HCT116 (cell line): Measurements from ENCODE around the gene CDH2. TPM values are rescaled to one million over a fixed set of nuclear protein-coding genes. Genes with fewer than 3 reads are reported as not detected.

Experiments used
- ATAC-seq: fragments of 200-7000 bp; cut with Tn5 transposase; 2 replicates; pipeline ENCODE4 v1.9.1; 2020; ENCODE audit warnings: mild to moderate bottlenecking, moderate library complexity
- BruUV-seq: library from RNA; stranded (reverse); fragments of 400-500 nt; replicated peaks from 2 replicates; lab custom pipeline; 2021; lab: Mats Ljungman, UMichigan
- CTCF ChIA-PET: fragments of 300-600 bp; sonication (Branson Sonifier 250); formaldehyde crosslinking; loops from one replicate; lab custom pipeline; 2021; ENCODE audit warnings: antibody characterized with exemption; lab: Charles Lee
- POLR2A ChIA-PET: fragments of 300-600, 350-600 bp; sonication (Branson Sonifier 250); formaldehyde crosslinking; loops from one replicate; lab custom pipeline; 2021; ENCODE audit warnings: antibody characterized with exemption; lab: Charles Lee
- RAD21 ChIA-PET, 2 experiments: fragments of 300-600 bp; sonication (Branson Sonifier 250); formaldehyde crosslinking; loops; one replicate each; lab custom pipeline; 2023; ENCODE audit warnings: low total read pairs in 2 of 2; ENCODE audit not compliant: uncharacterized antibody in 2 of 2, unreplicated experiment in 2 of 2, low non-redundant PET in 1 of 2; lab: Charles Lee
- DNase-seq: peaks from one replicate; pipeline ENCODE4 v3.0.0-alpha.2; 2010; ENCODE audit warnings: low read depth, low spot score
- H2AFZ ChIP-seq: fragments of 200-600 bp; shearing (Covaris generic), sonication (generic); 2 replicates; pipeline ENCODE4 v1.6.1; 2017; ENCODE audit warnings: low read depth, mixed run types, mixed read lengths, antibody characterized with exemption, low read length; ENCODE audit not compliant: poor library complexity, severe bottlenecking
- H3K27ac ChIP-seq: 2 replicates; pipeline ENCODE4 v1.5.1; 2012; ENCODE audit warnings: low read depth, low read length
- H3K27me3 ChIP-seq: fragments of 200-600 bp; sonication (generic); 2 replicates; pipeline ENCODE4 v1.6.1; 2016; ENCODE audit warnings: mixed run types, low read length, mixed read lengths; ENCODE audit not compliant: insufficient read depth
- H3K36me3 ChIP-seq, 2 experiments: fragments of 200-500 bp in 1 of 2; fragments of 200-600 bp in 1 of 2; sonication (Bioruptor generic) in 1 of 2; sonication (generic) in 1 of 2; 2 replicates each; pipeline versions ENCODE4 v1.5.1 to v1.6.1; 2014 to 2016; ENCODE audit warnings: low read length in 2 of 2, inconsistent platforms in 1 of 2, mixed read lengths in 1 of 2, mixed run types in 1 of 2; ENCODE audit not compliant: insufficient read depth in 2 of 2, control insufficient read depth in 1 of 2
- H3K4me1 ChIP-seq, 2 experiments: fragments of 200-600 bp in 1 of 2; sonication (generic) in 1 of 2; 2 replicates each; pipeline versions ENCODE4 v1.5.1 to v1.6.1; 2012 to 2017; ENCODE audit warnings: low read length in 2 of 2, inconsistent platforms in 1 of 2, mild to moderate bottlenecking in 1 of 2, mixed read lengths in 1 of 2, mixed run types in 1 of 2, moderate library complexity in 1 of 2; ENCODE audit not compliant: insufficient read depth in 2 of 2, control insufficient read depth in 1 of 2
- H3K4me2 ChIP-seq: fragments of 200-600 bp; sonication (generic); 2 replicates; pipeline ENCODE4 v1.6.1; 2017; ENCODE audit warnings: mixed run types, low read length, mixed read lengths
- H3K4me3 ChIP-seq, 2 experiments: fragments of 200-600 bp in 1 of 2; sonication (generic) in 1 of 2; replicated peaks in 1 of 2; 2 replicates each; pipeline ENCODE4 v1.5.1; 2011 to 2016; ENCODE audit warnings: low read length in 2 of 2, control low read depth in 1 of 2, low read depth in 1 of 2, mild to moderate bottlenecking in 1 of 2, mixed read lengths in 1 of 2, mixed run types in 1 of 2
- H3K79me2 ChIP-seq: fragments of 200-600 bp; sonication (generic); 2 replicates; pipeline ENCODE4 v1.6.1; 2017; ENCODE audit warnings: mild to moderate bottlenecking, mixed run types, low read length, moderate library complexity, mixed read lengths; ENCODE audit not compliant: insufficient read depth
- H3K9ac ChIP-seq: fragments of 200-600 bp; sonication (generic); 2 replicates; pipeline ENCODE4 v1.6.1; 2016; ENCODE audit warnings: low read length, mixed read lengths
- H3K9me2 ChIP-seq: fragments of 200-600 bp; sonication (generic), shearing (Covaris generic); 2 replicates; pipeline ENCODE4 v1.6.1; 2017; ENCODE audit warnings: mixed run types, mild to moderate bottlenecking, moderate library complexity; ENCODE audit not compliant: insufficient read depth
- H3K9me3 ChIP-seq, 2 experiments: fragments of 200-500 bp in 1 of 2; fragments of 200-600 bp in 1 of 2; sonication (Bioruptor generic) in 1 of 2; sonication (generic) in 1 of 2; 2 replicates each; pipeline ENCODE4 v1.6.1; 2014 to 2017; ENCODE audit warnings: low read length in 2 of 2, mixed read lengths in 2 of 2, inconsistent platforms in 1 of 2, low read depth in 1 of 2, mild to moderate bottlenecking in 1 of 2, mixed run types in 1 of 2, moderate library complexity in 1 of 2; ENCODE audit not compliant: control insufficient read depth in 1 of 2, insufficient read depth in 1 of 2
- H4K20me1 ChIP-seq: fragments of 200-600 bp; sonication (generic), shearing (Covaris generic); 2 replicates; pipeline ENCODE4 v1.6.1; 2017; ENCODE audit warnings: mixed run types, mild to moderate bottlenecking, moderate library complexity; ENCODE audit not compliant: insufficient read depth
- ATF3 ChIP-seq: IDR thresholded peaks from 2 replicates; pipeline ENCODE4 v1.6.1; 2012
- CBX3 ChIP-seq: IDR thresholded peaks from 2 replicates; pipeline ENCODE4 v1.6.1; 2012; ENCODE audit warnings: low read depth
- CTCF ChIP-seq, 3 experiments: fragments of 200-600 bp in 1 of 3; sonication (generic) in 1 of 3; IDR thresholded peaks in 2 of 3; conservative IDR thresholded peaks in 1 of 3; 2 replicates each; pipeline ENCODE4 v1.5.1; 2012 to 2017; ENCODE audit warnings: low read depth in 2 of 3, low read length in 2 of 3, antibody characterized with exemption in 1 of 3, borderline replicate concordance in 1 of 3, control low read depth in 1 of 3, mild to moderate bottlenecking in 1 of 3, mixed read lengths in 1 of 3, mixed run types in 1 of 3, moderate library complexity in 1 of 3; ENCODE audit not compliant: insufficient read depth in 1 of 3
- EZH2 ChIP-seq: fragments of 200-600 bp; sonication (generic); IDR thresholded peaks from 2 replicates; pipeline ENCODE4 v1.6.1; 2017; ENCODE audit warnings: antibody characterized with exemption, mixed run types
- FOSL1 ChIP-seq: IDR thresholded peaks from 2 replicates; pipeline ENCODE4 v1.6.1; 2012; ENCODE audit warnings: low read depth
- JUND ChIP-seq: IDR thresholded peaks from 2 replicates; pipeline ENCODE4 v1.6.1; 2012
- POLR2A ChIP-seq: IDR thresholded peaks from 2 replicates; pipeline ENCODE4 v1.7.0; 2011; ENCODE audit warnings: borderline replicate concordance; ENCODE audit not compliant: insufficient read depth, insufficient read length; ENCODE audit errors: extremely low read depth
- RAD21 ChIP-seq: IDR thresholded peaks from 2 replicates; pipeline ENCODE4 v1.6.1; 2012; ENCODE audit warnings: low read depth, mild to moderate bottlenecking
- REST ChIP-seq: IDR thresholded peaks from 2 replicates; pipeline ENCODE4 v1.6.1; 2012; ENCODE audit warnings: low read depth
- SRF ChIP-seq: IDR thresholded peaks from 2 replicates; pipeline ENCODE4 v1.6.1; 2012; ENCODE audit warnings: low read depth
- YY1 ChIP-seq: IDR thresholded peaks from 2 replicates; pipeline ENCODE4 v1.6.1; 2011; ENCODE audit warnings: low read length, low read depth, moderate library complexity, mild to moderate bottlenecking; ENCODE audit not compliant: insufficient replicate concordance; ENCODE audit errors: extremely low read depth
- ZBTB33 ChIP-seq: IDR thresholded peaks from 2 replicates; pipeline ENCODE4 v1.6.1; 2011; ENCODE audit warnings: mild to moderate bottlenecking, low read length, moderate library complexity; ENCODE audit not compliant: insufficient replicate concordance; ENCODE audit errors: extremely low read depth
- ZFX ChIP-seq: fragments of 450-650 bp; IDR thresholded peaks from 2 replicates; pipeline ENCODE4 v1.6.1; 2017
- ZNF274 ChIP-seq: fragments of 200-500 bp; sonication (Bioruptor generic); IDR thresholded peaks from 2 replicates; pipeline ENCODE4 v1.6.1; 2014; ENCODE audit warnings: mild to moderate bottlenecking, low read depth, low read length, inconsistent platforms
- intact Hi-C: fragments of 100-400 bp; cut with micrococcal nuclease; formaldehyde crosslinking; loops from 2 replicates; pipeline ENCODE4 v1.10.0; 2022
- total RNA-seq: library from RNA; stranded (reverse); gene quantifications from one replicate; pipeline ENCODE4 v1.2.1, GENCODE V29; 2021; ENCODE audit not compliant: unreplicated experiment
- TF ChIP-seq, protein P1 (sequence below): IDR thresholded peaks from 2 replicates; pipeline ENCODE4 v1.6.1; 2012

The CDH2 gene
- total RNA-seq, 1 experiment from 2014 or later: 0.15 TPM

DNA sequence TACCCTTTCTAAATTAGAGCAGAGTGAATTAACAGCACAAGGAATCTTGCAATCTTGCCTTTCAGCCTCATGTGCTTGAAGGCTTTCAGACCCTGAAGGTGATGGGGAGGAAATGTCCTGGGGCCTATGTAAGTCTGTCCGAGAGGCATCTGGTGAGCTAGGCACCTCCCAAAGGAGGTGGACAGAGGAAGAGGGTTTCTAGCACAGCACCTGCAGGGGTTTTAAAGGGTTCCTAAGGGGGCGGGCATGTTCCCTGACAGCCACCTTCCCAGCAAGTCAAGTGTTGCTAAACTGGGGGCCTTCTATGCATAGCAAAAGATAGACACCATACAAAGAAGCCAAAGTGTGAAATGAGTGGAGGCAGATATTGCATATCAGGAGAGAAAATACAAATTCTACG lies 88.5 kb downstream of the CDH2 start:
- Histone ChIP-seq H3K9me3 (no peaks in the 10 kb centered on the region), H3K27me3 (no peaks in the 10 kb centered on the region), H3K4me1 (no peaks in the 10 kb centered on the region), H4K20me1 (no peaks in the 10 kb centered on the region), H3K9me2 (no peaks in the 10 kb centered on the region), H3K79me2 (no peaks in the 10 kb centered on the region), H3K36me3 (no peaks in the 10 kb centered on the region), H3K27ac (no peak overlapping the region), H3K4me3 (no peak overlapping the region), H3K9ac (no peak overlapping the region), H2AFZ (no peak overlapping the region), H3K4me2 (no peak overlapping the region)
- CTCF ChIA-PET: no interaction called here
- RAD21 ChIA-PET: no interaction called here
- no TSS peak for BruUV-seq
- POLR2A ChIA-PET: no interaction called here
- TF ChIP-seq, protein P1, sequence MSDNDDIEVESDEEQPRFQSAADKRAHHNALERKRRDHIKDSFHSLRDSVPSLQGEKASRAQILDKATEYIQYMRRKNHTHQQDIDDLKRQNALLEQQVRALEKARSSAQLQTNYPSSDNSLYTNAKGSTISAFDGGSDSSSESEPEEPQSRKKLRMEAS: no peak
- TF ChIP-seq FOSL1 (no peak), CTCF (IDR thresholded peaks at IDR 0.05 in 2 of 3, conservative IDR thresholded peaks at IDR 0.05 in 1 of 3; ENCODE audit: borderline replicate concordance in 1 of 3, insufficient read depth in 1 of 3, low read depth in 2 of 3, low read length in 2 of 3) (no peak), JUND (no peak), REST (no peak), ZFX (no peak), SRF (no peak), ZBTB33 (no peak), RAD21 (no peak), ATF3 (no peak), YY1 (no peak), POLR2A (no peak), CBX3 (no peak), EZH2 (no peak), ZNF274 (no peak)
- intact Hi-C loops: no loop called here
- no peak for ATAC-seq
- no peak for DNase-seq
